IMR-90 (cell line): ENCODE measurements around the gene MYO7B. TPM values are rescaled to one million over a fixed set of nuclear protein-coding genes. Genes with fewer than 3 reads are reported as not detected.

Source experiments
- ATAC-seq: fragments of 200-7000 bp; cut with Tn5 transposase; 2 replicates; pipeline ENCODE4 v1.9.1; 2020; ENCODE audit warnings: low read depth, mild to moderate bottlenecking, moderate library complexity
- BruUV-seq: library from RNA; stranded (reverse); fragments of 400-500 nt; replicated peaks from 2 replicates; lab custom pipeline; 2021; lab: Mats Ljungman, UMichigan
- CTCF ChIA-PET: fragments of 300-600 bp; formaldehyde crosslinking; extraction: SDS; loops from one replicate; lab custom pipeline; 2021; ENCODE audit warnings: antibody characterized with exemption; lab: Yijun Ruan, JAX
- POLR2A ChIA-PET: fragments of 300-600 bp; sonication (Branson Sonifier 250); formaldehyde crosslinking; loops from one replicate; lab custom pipeline; 2022; ENCODE audit warnings: antibody characterized with exemption; ENCODE audit not compliant: unreplicated experiment; lab: Charles Lee
- DNase-seq: peaks from one replicate; pipeline ENCODE4 v3.0.0; 2013
- H2AFZ ChIP-seq: replicated peaks from 2 replicates; pipeline ENCODE3; 2013; ENCODE audit warnings: low read length, mild to moderate bottlenecking; ENCODE audit not compliant: poor library complexity
- H2AK5ac ChIP-seq: 2 replicates; pipeline ENCODE4 v1.6.1; 2013; ENCODE audit warnings: low read depth, low read length, inconsistent platforms
- H2AK9ac ChIP-seq: replicated peaks from 2 replicates; pipeline ENCODE3; 2013; ENCODE audit warnings: mild to moderate bottlenecking, low read depth, low read length, moderate library complexity; ENCODE audit not compliant: poor library complexity
- H2BK120ac ChIP-seq: 2 replicates; pipeline ENCODE4 v1.6.1; 2013; ENCODE audit warnings: low read depth, low read length, inconsistent platforms
- H2BK15ac ChIP-seq: 3 replicates; pipeline ENCODE4 v1.6.1; 2013; ENCODE audit warnings: low read depth, low read length, inconsistent platforms
- H2BK20ac ChIP-seq: 2 replicates; pipeline ENCODE4 v1.6.1; 2013; ENCODE audit warnings: low read depth, mild to moderate bottlenecking, inconsistent platforms, low read length, moderate library complexity
- H2BK5ac ChIP-seq: 2 replicates; pipeline ENCODE4 v1.6.1; 2013; ENCODE audit warnings: mild to moderate bottlenecking, low read depth, low read length, inconsistent platforms; ENCODE audit not compliant: poor library complexity, severe bottlenecking
- H3K14ac ChIP-seq: replicated peaks from 2 replicates; pipeline ENCODE4 v1.6.1; 2013; ENCODE audit warnings: low read depth, low read length, inconsistent platforms
- H3K18ac ChIP-seq: 2 replicates; pipeline ENCODE4 v1.6.1; 2013; ENCODE audit warnings: low read depth, low read length, control low read depth
- H3K23ac ChIP-seq: 2 replicates; pipeline ENCODE4 v1.6.1; 2013; ENCODE audit warnings: low read depth, low read length, inconsistent platforms
- H3K27ac ChIP-seq: 2 replicates; pipeline ENCODE4 v1.5.1; 2013; ENCODE audit warnings: mild to moderate bottlenecking, control low read depth, low read length; ENCODE audit not compliant: insufficient read depth
- H3K27me3 ChIP-seq: 2 replicates; pipeline ENCODE4 v1.6.1; 2013; ENCODE audit warnings: low read length; ENCODE audit not compliant: control insufficient read depth, insufficient read depth
- H3K36me3 ChIP-seq: 2 replicates; pipeline ENCODE4 v1.6.1; 2013; ENCODE audit warnings: low read length, mixed read lengths; ENCODE audit not compliant: control insufficient read depth, insufficient read depth
- H3K4ac ChIP-seq: 2 replicates; pipeline ENCODE4 v1.6.1; 2013; ENCODE audit warnings: low read depth, low read length, inconsistent platforms
- H3K4me1 ChIP-seq: 2 replicates; pipeline ENCODE4 v1.6.1; 2013; ENCODE audit warnings: low read length, mixed read lengths; ENCODE audit not compliant: control insufficient read depth, insufficient read depth
- H3K4me2 ChIP-seq: 2 replicates; pipeline ENCODE4 v1.6.1; 2013; ENCODE audit warnings: low read depth, mild to moderate bottlenecking, control low read depth, low read length, moderate library complexity
- H3K4me3 ChIP-seq: 2 replicates; pipeline ENCODE4 v1.5.1; 2013; ENCODE audit warnings: low read depth, mild to moderate bottlenecking, control low read depth, low read length, moderate library complexity; ENCODE audit not compliant: insufficient read depth
- H3K56ac ChIP-seq: 2 replicates; pipeline ENCODE4 v1.6.1; 2013; ENCODE audit warnings: low read length, inconsistent platforms; ENCODE audit not compliant: insufficient read depth; ENCODE audit errors: extremely low read depth
- H3K79me1 ChIP-seq, 2 experiments: 2 replicates each; pipeline ENCODE4 v1.6.1; 2013; ENCODE audit warnings: low read length in 2 of 2, inconsistent platforms in 1 of 2, low read depth in 1 of 2
- H3K9ac ChIP-seq: 2 replicates; pipeline ENCODE4 v1.6.1; 2013; ENCODE audit warnings: low read depth, low read length, control low read depth
- H3K9me1 ChIP-seq: 2 replicates; pipeline ENCODE4 v1.6.1; 2013; ENCODE audit warnings: low read length, inconsistent platforms; ENCODE audit not compliant: insufficient read depth
- H3K9me3 ChIP-seq: 2 replicates; pipeline ENCODE4 v1.6.1; 2013; ENCODE audit warnings: low read length; ENCODE audit not compliant: control insufficient read depth, insufficient read depth
- H4K20me1 ChIP-seq: 2 replicates; pipeline ENCODE4 v1.6.1; 2013; ENCODE audit warnings: low read length, inconsistent platforms; ENCODE audit not compliant: insufficient read depth
- H4K5ac ChIP-seq: 2 replicates; pipeline ENCODE4 v1.6.1; 2013; ENCODE audit warnings: mild to moderate bottlenecking, low read depth, low read length, control low read depth
- H4K8ac ChIP-seq, 2 experiments: 2 replicates each; pipeline ENCODE4 v1.6.1; 2013; ENCODE audit warnings: low read depth in 2 of 2, low read length in 2 of 2, control low read depth in 1 of 2, inconsistent platforms in 1 of 2
- H4K91ac ChIP-seq: 2 replicates; pipeline ENCODE4 v1.6.1; 2013; ENCODE audit warnings: low read depth, low read length, inconsistent platforms; ENCODE audit not compliant: insufficient read depth
- CEBPB ChIP-seq: IDR thresholded peaks from 2 replicates; pipeline ENCODE4 v1.6.1; 2012; ENCODE audit warnings: low read depth, low read length, improper control_type of control experiment
- CHD1 ChIP-seq: IDR thresholded peaks from 2 replicates; pipeline ENCODE4 v1.6.1; 2012; ENCODE audit warnings: low read depth, low read length, improper control_type of control experiment
- CTCF ChIP-seq: conservative IDR thresholded peaks from 2 replicates; pipeline ENCODE4 v1.5.1; 2012; ENCODE audit warnings: mild to moderate bottlenecking, low read depth, low read length, improper control_type of control experiment
- ELK1 ChIP-seq: fragments of 150-350 bp; IDR thresholded peaks from 2 replicates; pipeline ENCODE4 v1.6.1; 2016; ENCODE audit warnings: low read depth, mild to moderate bottlenecking, low read length, moderate library complexity, borderline replicate concordance
- FOS ChIP-seq: fragments of 150-350 bp; IDR thresholded peaks from 2 replicates; pipeline ENCODE4 v1.6.1; 2016; ENCODE audit warnings: low read depth, low read length
- MAFK ChIP-seq: IDR thresholded peaks from 2 replicates; pipeline ENCODE4 v1.6.1; 2012; ENCODE audit warnings: low read depth, low read length, improper control_type of control experiment
- MAZ ChIP-seq: IDR thresholded peaks from 2 replicates; pipeline ENCODE4 v1.6.1; 2012; ENCODE audit warnings: low read depth, mild to moderate bottlenecking, low read length, improper control_type of control experiment, moderate library complexity, borderline replicate concordance
- MXI1 ChIP-seq: IDR thresholded peaks from 2 replicates; pipeline ENCODE4 v1.6.1; 2012; ENCODE audit warnings: low read depth, mild to moderate bottlenecking, low read length, moderate library complexity, borderline replicate concordance
- NFE2L2 ChIP-seq: fragments of 150-350 bp; IDR thresholded peaks from 2 replicates; pipeline ENCODE4 v1.6.1; 2016; ENCODE audit warnings: low read depth, mild to moderate bottlenecking, low read length
- POLR2A ChIP-seq: IDR thresholded peaks from 2 replicates; pipeline ENCODE4 v1.6.1; 2012; ENCODE audit warnings: mild to moderate bottlenecking, low read depth, low read length
- RAD21 ChIP-seq: IDR thresholded peaks from 2 replicates; pipeline ENCODE4 v1.6.1; 2012; ENCODE audit warnings: low read length, improper control_type of control experiment
- RCOR1 ChIP-seq: IDR thresholded peaks from 2 replicates; pipeline ENCODE4 v1.6.1; 2012; ENCODE audit warnings: mild to moderate bottlenecking, low read length, improper control_type of control experiment; ENCODE audit not compliant: insufficient replicate concordance
- RFX5 ChIP-seq: IDR thresholded peaks from 2 replicates; pipeline ENCODE4 v1.8.0; 2012; ENCODE audit warnings: low read depth, mild to moderate bottlenecking, low read length, moderate library complexity
- SMC3 ChIP-seq: fragments of 150-350 bp; IDR thresholded peaks from 2 replicates; pipeline ENCODE4 v1.6.1; 2016; ENCODE audit warnings: low read depth, mild to moderate bottlenecking, antibody characterized with exemption, low read length, moderate library complexity
- WGBS, 2 experiments: methylation state at CpG; one replicate each; pipeline versions ENCODE4 v1.1.5 to v1.1.7; 2013; ENCODE audit warnings: missing lambda C conversion rate in 2 of 2; ENCODE audit not compliant: insufficient read length in 1 of 2; ENCODE audit errors: extremely low coverage in 2 of 2; 5-methylcytosine and 5-hydroxymethylcytosine counted together
- dilution Hi-C: fragments of 300-500 bp; cut with HindIII; formaldehyde crosslinking; loops from one replicate; pipeline ENCODE4 v1.14.3; 2018; ENCODE audit warnings: low sequenced_read_pairs; ENCODE audit not compliant: unreplicated experiment
- in situ Hi-C: fragments of 300-500 bp; cut with MboI; formaldehyde crosslinking; loops from 3 replicates; pipeline ENCODE4 v1.14.3; 2019; ENCODE audit warnings: low sequenced_read_pairs, inconsistent platforms, mixed read lengths
- intact Hi-C: fragments of 100-400 bp; cut with micrococcal nuclease; formaldehyde crosslinking; loops from 2 replicates; pipeline ENCODE4 v1.10.0; 2022
- polyA plus RNA-seq, 3 experiments: library from polyadenylated mRNA; depleted of rRNA; stranded (reverse); fragments of >200 nt; gene quantifications; 2 replicates each; pipeline ENCODE4 v1.2.3, GENCODE V29; 2012; ENCODE audit warnings: low replicate concordance in 1 of 3
- total RNA-seq: library from RNA; depleted of rRNA; stranded (reverse); fragments of >200 nt; gene quantifications from 2 replicates; pipeline ENCODE4 v1.2.3, GENCODE V29; 2012

MYO7B gene
- total and polyA plus RNA-seq, 2 of the 4 experiments (the other 2 are of a cell fraction), result 0.18 to 0.46 TPM

- Histone ChIP-seq H4K20me1 (no peaks in the 10 kb centered on the region), H2AK5ac (0 out of 2 replicates have a peak overlapping the region, but pooled peaks have one; percentile 5), H3K27me3 (no peaks in the 10 kb centered on the region; the same call in 1 of the 2 replicates), H2BK120ac (no peak overlapping the region), H2BK20ac (no peak overlapping the region), H3K4ac (no peak overlapping the region), H3K9ac (no peak overlapping the region), H4K5ac (no peak overlapping the region), H3K9me3 (no peaks in the 10 kb centered on the region), H2AFZ (no peak overlapping the region), H3K4me2 (no peak overlapping the region), H4K91ac (no peak overlapping the region), H2BK5ac (no peak overlapping the region), H3K36me3 (no peaks in the 10 kb centered on the region), H3K4me1 (peaks cover 5% of the 10 kb centered on the region), H3K4me3 (no peak overlapping the region), H3K18ac (no peak overlapping the region), H2BK15ac (no peak overlapping the region), H3K27ac (no peak overlapping the region), H3K79me1 (no peaks in the 10 kb centered on the region), H3K14ac (no peak overlapping the region), H3K23ac (no peak overlapping the region), H3K56ac (no peak overlapping the region), H4K8ac (no peak overlapping the region), H3K9me1 (peaks cover 6% of the 10 kb centered on the region; the same call in 1 of the 2 replicates), H2AK9ac (no peak overlapping the region)
- intact Hi-C loops (no loop called here), in situ Hi-C loops (no loop called here), dilution Hi-C loops (no loop called here)
- no TSS peak for BruUV-seq
- POLR2A ChIA-PET, result no interaction called here
- no peak for DNase-seq
- CTCF ChIA-PET, result no interaction called here
- TF ChIP-seq RFX5 (no peak), RCOR1 (no peak), ELK1 (no peak), MAFK (no peak), MAZ (no peak), RAD21 (no peak), CEBPB (no peak), CTCF (no peak), POLR2A (no peak), MXI1 (no peak), SMC3 (no peak), FOS (no peak), CHD1 (no peak), NFE2L2 (no peak)
- ATAC-seq, result no peak
- WGBS, 2 experiments, result 100% methylated on average over 1 of the region's 3 CpGs; no CpG with 5 or more reads in 1 of the 2 experiments
Observed at GRCh38 chr2:127620866-127621265, 85.4 kb downstream of the MYO7B start.
